ENCODE measurements around the gene LRP5.

Gene LRP5

GRCh38 chr11:68309621-68310185 lies 2.7 kb upstream of the LRP5 start:
- no peak for TF ChIP-seq ZNF274 (IDR thresholded peaks at IDR 0.05; ENCODE audit: low read depth, low read length)
- H3K4me3 ChIP-seq (ENCODE audit: low read length), result no peak overlapping the region

DNA sequence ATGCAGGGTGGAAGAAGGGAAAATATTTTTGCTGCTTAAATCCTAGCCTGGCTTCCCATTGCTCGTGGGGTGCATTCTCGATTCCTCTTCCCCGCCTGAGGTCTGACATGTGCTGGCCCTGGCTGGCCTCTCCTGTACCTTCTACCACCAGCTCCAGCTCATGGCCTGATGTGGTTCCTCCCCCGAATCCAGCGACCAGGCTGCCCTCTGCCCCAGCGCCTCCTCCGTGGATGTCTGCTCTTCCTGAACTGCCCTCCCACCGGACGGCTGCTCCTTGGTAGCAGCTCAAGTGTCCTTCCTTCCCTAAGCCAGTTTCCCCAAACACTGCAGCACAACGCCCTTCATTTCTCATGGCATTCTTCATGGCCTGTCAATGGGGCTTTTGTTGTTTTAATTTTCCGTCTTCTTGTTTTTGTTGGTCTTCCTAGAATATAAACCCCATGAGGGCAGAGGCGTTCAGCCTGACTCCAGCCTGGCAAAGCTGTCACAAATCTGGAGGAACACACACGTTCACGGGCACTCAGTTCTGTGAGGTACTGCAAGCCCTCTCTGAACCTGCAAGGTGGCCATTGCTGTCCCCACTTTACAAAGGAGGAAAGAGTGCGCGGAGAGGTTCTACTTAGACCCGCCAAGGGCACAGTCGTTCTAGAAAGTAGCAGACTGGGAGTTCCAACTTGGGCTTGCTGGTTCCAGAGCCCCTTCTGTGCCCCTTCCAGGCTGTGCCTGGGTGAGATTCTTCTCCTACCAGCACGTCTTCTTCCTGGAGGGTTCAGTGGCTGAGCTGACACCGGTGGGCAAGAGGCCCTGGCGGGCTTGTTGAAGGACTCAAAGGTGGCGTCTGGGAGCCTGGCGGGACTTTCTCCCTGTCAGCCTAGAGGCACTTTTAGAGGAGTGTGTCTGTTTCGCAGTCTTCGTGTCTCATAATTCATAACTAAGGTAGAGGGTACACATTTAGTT lies 953 bp upstream of the LRP5 start:
- TF ChIP-seq ZNF274 (IDR thresholded peaks at IDR 0.05; ENCODE audit: low read depth, low read length), result no peak
- no peak overlapping the region; the same call in 1 of the 2 replicates for H3K4me3 ChIP-seq (ENCODE audit: low read length)

- peak overlapping the region; percentile 77 for H3K4me3 ChIP-seq (ENCODE audit: low read length)
- TF ChIP-seq ZNF274 (IDR thresholded peaks at IDR 0.05; ENCODE audit: low read depth, low read length), result no peak
These were observed 586 bp downstream of the LRP5 start for GRCh38 chr11:68312780-68313573.

DNA sequence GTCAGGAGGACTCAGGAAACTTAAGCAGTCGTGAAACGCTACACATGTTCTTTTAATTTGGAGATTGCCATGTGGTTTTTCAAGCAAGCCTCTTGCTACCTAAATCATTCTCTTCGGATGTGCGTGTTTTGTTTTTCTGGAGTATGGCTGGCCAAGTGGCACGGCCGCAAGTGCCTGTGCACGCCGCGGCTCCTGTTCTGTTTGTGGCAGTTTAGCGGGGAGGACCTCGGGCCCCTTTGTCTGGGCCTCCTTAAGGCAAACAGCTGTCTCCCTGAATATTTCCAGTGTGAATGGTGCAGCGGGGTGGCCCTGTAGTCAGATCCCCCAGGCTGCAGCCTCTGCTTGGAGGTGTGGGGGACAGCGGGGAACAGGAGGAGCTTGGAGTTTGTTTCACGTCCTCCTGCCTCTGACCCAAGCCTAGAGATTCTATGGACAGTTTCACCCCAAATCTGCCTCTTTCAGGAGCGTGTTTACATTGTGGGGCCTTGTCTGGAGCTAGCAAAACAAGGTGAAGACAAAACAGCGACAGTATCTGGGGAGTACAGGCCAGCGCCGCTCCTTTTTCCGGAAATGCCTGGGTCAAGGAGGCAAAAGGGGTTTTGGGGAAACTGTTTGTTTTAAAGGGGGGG lies 1.3 kb downstream of the LRP5 start:
- H3K4me3 ChIP-seq (ENCODE audit: low read length), result peak overlapping the region; percentile 77
- TF ChIP-seq ZNF274 (IDR thresholded peaks at IDR 0.05; ENCODE audit: low read depth, low read length), result no peak

GRCh38 chr11:68314203-68315170 lies 2.1 kb downstream of the LRP5 start:
- no peak for TF ChIP-seq ZNF274 (IDR thresholded peaks at IDR 0.05; ENCODE audit: low read depth, low read length)
- peak overlapping the region; percentile 77; the same call in 1 of the 2 replicates for H3K4me3 ChIP-seq (ENCODE audit: low read length)

DNA sequence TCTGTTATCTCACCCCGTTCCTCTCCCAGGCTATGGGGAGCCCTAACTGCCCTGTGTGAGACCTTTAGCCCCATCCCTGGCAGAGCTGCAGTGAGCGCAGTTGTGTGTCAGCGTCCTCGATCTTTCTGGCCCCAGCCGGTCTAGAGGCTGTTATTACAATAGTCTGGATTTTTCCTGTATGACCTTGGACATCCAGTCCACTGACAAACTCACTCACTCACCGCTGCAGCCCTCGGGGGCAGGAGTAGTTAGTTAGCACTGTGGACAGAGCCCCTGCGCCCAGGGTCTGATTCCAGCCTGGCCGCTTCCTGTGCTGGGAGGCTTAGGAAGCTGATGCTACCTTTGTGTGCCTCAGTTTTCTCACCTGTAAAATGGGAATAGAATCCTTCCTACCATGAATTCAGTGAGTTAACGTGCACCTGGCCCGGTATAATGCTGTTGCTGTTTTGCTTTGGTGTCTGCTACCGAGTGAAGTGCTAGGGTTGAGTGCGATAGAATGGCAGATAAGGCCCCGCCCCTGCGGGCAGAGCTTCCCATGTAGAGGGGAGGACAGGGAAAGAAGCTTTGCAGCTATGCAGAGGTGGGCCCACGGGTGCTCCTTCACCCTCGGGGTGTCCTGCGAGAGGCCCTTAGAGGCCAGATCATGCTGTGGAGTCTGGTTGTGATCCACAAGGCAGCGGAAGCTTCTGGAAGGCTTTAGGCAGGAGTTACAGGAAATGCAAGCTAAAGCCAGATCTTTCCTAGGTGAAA lies 3.0 kb downstream of the LRP5 start:
- no peak for TF ChIP-seq ZNF274 (IDR thresholded peaks at IDR 0.05; ENCODE audit: low read depth, low read length)
- no peak overlapping the region; the same call in 1 of the 2 replicates for H3K4me3 ChIP-seq (ENCODE audit: low read length)

GRCh38 chr11:68317147-68317785 lies 4.9 kb downstream of the LRP5 start:
- TF ChIP-seq ZNF274 (IDR thresholded peaks at IDR 0.05; ENCODE audit: low read depth, low read length), result no peak
- no peak overlapping the region for H3K4me3 ChIP-seq (ENCODE audit: low read length)

DNA sequence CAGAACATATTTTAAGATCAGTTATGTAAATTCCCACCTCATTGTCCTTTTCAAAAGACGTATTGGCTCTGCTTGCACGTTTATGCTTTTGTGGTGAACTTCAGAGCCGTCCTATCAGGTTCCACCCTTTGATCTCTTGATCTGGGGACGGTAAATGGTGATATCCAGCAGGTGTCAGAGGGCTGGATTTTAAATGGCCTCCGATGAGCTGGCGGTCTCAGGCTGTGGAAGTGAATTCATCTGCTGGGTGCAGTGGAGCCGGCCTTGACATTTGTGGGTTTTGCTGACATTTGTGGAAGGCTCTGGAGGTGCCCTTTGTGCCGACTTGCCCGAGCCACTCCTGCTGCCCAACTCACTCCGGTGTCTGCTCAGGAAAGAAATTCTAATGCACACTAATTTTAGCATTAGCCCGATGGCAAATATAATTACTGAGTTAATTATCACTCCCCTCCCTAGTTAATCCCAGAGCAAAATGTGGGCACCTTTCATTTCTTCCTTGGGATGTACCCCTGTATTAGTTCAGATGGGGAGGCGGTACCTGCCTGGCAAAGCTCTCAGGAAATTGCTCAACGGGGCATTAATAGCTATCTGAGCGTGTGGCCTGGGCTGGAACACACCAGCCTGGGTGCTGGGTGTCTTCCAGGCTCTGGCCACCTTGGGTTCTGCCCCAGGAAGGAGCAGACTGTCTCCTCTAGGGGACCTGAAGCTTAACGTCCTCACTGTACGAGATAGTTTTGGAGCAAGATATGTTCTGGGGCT lies 9.1 kb downstream of the LRP5 start:
- no peak overlapping the region for H3K4me3 ChIP-seq (ENCODE audit: low read length)
- TF ChIP-seq ZNF274 (IDR thresholded peaks at IDR 0.05; ENCODE audit: low read depth, low read length), result no peak

DNA sequence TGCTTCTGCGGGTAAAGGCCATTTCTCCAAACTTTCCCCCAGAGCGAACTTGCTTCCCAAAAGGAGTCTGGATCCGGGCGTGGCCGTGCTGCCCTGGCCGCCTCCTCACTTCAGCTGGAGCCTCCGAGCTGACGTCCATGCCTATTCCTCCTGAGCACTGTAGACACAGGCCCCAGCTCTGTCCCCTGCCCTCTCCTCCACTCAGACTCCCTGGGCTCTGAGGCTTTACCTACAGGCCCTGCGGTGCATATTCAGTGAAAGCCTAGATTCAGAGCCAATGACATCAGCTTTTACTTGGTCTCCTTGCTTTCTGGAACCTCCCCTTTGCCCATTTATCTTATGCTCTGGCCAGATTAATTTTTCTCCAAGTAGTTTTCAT lies 9.7 kb downstream of the LRP5 start:
- no peak for TF ChIP-seq ZNF274 (IDR thresholded peaks at IDR 0.05; ENCODE audit: low read depth, low read length)
- no peak overlapping the region for H3K4me3 ChIP-seq (ENCODE audit: low read length)

- no peak for TF ChIP-seq ZNF274 (IDR thresholded peaks at IDR 0.05; ENCODE audit: low read depth, low read length)
These were observed 11.8 kb downstream of the LRP5 start for GRCh38 chr11:68324241-68324640.

DNA sequence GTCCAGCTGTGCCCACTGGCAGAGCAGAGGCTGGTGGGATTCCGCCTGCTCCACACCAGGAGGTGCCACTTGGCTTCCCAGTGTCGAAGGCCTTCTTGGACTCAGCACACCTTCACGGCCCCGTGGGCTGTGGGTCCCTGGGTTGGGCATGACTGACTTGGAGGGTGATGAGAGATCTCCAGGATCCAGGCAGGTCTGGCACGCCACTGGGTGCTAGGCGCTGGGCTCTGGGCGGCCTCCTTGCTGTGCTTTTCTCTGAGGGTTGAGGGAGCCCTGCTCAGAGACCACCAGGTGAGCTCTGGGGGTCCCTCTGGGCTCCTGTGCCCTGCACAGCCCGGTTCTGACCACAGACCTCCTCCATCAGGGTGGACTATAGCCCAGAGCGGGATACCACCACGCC lies 12.3 kb downstream of the LRP5 start:
- TF ChIP-seq ZNF274 (IDR thresholded peaks at IDR 0.05; ENCODE audit: low read depth, low read length), result no peak
- no peak overlapping the region for H3K4me3 ChIP-seq (ENCODE audit: low read length)

More at GRCh38 chr11:68324241-68324640, 11.8 kb downstream of the LRP5 start:
- no peak overlapping the region for H3K4me3 ChIP-seq (ENCODE audit: low read length)
